T-helper 2 cell treated with Interferon-gamma antibody and Interleukin-4, amounts not matched to agents 100 ng/mL and 5 ng/mL, for 36 hours (primary cell): Measurements from ENCODE around the gene CD80. TPM values are rescaled to one million over a fixed set of nuclear protein-coding genes. Genes with fewer than 3 reads are reported as not detected.
"Not testable (repeated sequence)": the region's sequence is repeated elsewhere in the genome, so short reads cannot be mapped to it uniquely, and the experiment has no call there.

Source experiments
- intact Hi-C: fragments of 100-400 bp; cut with micrococcal nuclease; formaldehyde crosslinking; loops from one replicate; pipeline ENCODE4 v1.15.1; 2023
- total RNA-seq: library from RNA; stranded (reverse); gene quantifications from 2 replicates; pipeline ENCODE4 v1.2.3, GENCODE V29; 2022

CD80 gene
- total RNA-seq, 1 donor from 2014 or later: 11.1 TPM

DNA sequence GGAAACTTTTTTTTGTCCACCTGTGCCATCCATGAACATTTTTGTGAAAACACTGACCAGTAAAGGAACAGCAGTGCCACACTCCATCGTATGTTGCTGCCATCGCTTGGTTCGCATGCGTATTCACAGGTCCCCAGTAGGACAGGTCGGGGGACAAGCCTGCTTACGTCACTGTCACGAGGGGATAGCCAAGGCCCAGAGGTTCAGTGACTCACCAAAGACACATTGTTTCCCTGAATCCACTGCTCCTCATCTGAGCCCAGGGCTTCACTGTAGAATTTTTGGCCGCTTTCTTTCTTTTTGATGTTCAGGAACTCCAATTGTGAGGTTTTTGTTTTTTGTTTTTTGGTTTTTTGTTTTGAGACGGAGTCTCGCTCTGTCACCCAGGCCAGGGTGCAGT, 25.8 kb upstream of the CD80 start:
- intact Hi-C loops: no loop called here

DNA sequence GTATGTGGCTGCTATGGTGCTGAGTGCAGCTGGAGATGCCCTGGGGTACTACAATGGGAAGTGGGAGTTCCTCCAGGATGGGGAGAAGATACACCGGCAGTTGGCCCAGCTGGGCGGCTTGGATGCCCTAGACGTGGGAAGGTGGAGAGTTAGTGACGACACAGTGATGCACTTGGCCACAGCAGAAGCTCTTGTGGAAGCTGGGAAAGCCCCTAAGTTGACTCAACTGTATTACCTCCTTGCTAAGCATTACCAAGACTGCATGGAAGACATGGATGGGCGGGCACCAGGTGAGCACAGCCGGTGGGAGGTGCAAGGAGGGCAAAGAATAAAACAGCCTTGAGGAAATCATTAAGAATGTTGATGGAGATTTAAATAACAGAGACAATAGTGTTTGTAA, 22.8 kb upstream of the CD80 start:
- intact Hi-C loops: loop anchor here (5.0 kb wide), 1 partner anchor 55 kb away; no protein-coding TSS in a partner anchor

- intact Hi-C loops: loop anchor here (5.0 kb wide), 1 partner anchor 57 kb away; no protein-coding TSS in a partner anchor
Observed at GRCh38 chr3:119580067-119580760, 20.8 kb upstream of the CD80 start.

DNA sequence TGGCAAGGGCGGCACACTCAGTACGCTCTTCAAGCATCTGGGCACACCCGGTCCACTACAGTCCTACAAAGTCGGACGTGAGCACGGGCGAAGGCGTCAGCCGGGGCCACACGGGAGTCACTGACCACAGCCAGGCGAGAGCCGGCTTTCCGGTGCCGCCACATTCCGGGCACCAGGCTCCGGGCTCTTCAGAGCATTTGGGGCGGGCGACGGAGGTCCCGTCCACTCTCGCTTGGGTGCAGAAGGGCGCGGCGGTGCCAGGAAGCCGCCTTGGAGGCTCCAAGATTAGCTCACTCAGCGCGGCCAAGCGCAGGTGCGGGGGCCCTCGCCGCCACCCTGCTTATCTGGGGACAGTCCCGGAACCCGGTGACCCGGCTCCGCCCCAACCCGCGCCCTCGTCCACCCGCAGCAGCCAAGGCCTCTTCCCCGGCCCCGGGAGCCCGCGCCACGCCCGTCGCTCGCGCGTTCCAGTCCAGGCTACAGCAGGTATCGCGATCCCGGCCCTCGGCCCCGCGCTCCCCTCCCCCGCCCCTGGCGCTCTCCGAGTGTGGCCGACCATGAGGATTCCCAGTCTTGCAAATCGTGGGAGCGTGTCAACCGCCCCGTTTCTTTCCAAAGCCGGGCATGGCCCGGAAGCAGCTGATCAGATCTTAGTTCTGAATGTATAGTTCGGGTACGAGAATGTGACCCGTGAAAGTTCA, 20.1 kb upstream of the CD80 start, which contains the start of gene ADPRH:
Gene ADPRH (plus strand): TSS at position 127 of the 701 bp plus-strand sequence. CDS start 2,678 bp downstream, outside the sequence.
- intact Hi-C loops: loop anchor here (5.0 kb wide), 2 partner anchors 58 to 98 kb away; partner anchors contain the start of gene COX17

GRCh38 chr3:119575507-119575906, 16.1 kb upstream of the CD80 start:
- intact Hi-C loops: loop anchor here (5.0 kb wide), 1 partner anchor 102 kb away; the partner anchor contains the start of gene COX17

DNA sequence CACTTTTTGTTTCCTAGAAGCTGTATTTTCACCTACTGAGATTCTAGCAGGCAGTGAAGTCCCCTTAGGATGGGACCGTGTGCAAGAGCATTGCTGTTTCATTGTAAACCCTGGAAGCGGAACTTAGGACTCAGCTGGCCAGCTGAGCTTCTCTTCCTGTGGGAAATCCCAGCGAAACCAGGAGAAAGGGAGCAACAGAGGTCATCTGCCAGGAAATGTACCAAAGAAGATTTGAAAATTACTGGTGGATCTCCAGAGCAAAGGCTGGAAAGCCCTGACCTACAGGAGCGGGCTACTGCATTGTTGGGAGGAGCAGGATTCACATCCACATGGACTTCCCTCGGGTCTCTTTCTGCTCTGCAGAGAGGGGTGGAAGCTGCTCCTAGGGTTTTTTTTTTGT, 12.3 kb upstream of the CD80 start:
- intact Hi-C loops: no loop called here

DNA sequence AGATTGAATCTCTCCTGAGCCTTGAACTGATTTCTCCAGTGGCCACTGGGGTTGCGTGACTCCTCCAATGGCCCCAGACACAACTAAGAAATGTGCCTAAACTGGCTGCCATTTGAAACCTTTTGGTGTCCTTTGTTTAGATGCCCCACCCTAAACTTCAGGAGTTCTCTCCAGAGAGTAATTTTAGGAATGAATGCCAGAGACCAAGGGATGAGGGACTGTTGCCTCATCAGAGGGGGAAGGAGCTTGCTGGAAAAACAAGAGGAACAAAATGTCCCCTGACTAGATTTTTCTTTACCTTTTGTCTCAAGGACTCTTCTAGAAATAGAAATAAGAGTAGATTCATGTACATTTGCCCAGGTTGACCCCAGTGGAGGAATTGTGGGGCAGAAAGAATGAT, 11.8 kb upstream of the CD80 start:
- intact Hi-C loops: no loop called here

DNA sequence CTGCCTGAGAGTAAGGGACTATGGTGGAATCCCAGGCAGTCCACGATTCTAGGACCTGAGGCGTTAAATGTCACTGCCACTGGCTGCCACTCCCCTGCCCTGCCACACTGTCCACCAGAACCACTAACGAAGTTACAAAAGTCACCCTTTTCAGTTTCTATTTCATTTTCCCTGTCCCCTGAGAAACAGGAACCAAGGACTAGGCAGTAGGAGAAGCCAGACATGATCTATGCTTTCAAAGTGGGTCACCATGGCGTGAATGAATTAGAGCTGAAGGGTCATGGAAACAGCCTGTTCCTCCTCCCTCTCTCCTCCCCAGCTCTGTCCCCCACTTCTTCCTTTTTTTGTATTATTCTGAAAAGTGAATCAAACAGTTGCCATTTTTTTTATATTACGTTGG, 10.8 kb upstream of the CD80 start:
- intact Hi-C loops: no loop called here

DNA sequence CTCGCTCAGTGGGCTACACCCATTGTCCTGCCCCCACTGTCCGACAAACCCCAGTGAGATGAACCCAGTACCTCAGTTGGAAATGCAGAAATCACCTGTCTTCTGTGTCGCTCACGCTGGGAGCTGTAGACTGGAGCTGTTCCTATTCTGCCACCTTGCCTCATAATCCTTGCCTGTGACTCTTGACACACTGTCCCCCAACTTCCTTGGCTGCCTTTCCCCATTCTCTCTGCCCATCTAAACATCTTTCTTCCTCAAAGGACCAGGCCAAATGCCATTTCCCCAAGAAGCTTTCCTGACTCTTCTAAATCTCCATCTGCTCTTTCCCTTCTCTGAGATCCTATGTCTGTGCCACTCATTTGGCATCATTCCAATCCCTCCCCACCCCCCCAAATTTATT, 9.7 kb upstream of the CD80 start:
- intact Hi-C loops: no loop called here

GRCh38 chr3:119563334-119563733, 3.9 kb upstream of the CD80 start:
- intact Hi-C loops: not testable (repeated sequence)

- intact Hi-C loops: no loop called here
Observed at GRCh38 chr3:119562307-119562961, 3.0 kb upstream of the CD80 start.

DNA sequence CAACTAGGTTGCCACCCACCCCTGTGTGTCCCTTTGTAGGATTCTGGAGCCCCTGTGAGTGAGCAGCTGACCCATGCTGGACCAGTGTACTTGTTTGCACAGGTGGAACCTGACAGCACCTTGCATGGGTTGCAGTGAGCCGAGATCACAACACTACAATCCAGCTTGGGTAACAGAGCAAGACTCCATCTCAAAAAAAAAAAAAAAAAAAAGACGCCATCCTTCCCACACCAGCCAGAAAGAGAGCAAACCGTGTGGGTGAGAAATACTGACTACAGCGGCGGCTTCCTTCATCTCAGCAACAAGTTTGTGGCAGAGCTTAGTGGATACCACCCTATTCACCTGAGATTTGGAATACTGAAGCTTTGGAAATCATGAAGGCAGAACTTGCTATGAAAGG, 746 bp upstream of the CD80 start:
- intact Hi-C loops: no loop called here

- intact Hi-C loops: loop anchor here (1.0 to 5.0 kb wide), 7 partner anchors 50 to 676 kb away; partner anchors contain the start of genes ARHGAP31, TIMMDC1 and TMEM39A
Observed at GRCh38 chr3:119558626-119559317, 642 bp downstream of the CD80 start.

DNA sequence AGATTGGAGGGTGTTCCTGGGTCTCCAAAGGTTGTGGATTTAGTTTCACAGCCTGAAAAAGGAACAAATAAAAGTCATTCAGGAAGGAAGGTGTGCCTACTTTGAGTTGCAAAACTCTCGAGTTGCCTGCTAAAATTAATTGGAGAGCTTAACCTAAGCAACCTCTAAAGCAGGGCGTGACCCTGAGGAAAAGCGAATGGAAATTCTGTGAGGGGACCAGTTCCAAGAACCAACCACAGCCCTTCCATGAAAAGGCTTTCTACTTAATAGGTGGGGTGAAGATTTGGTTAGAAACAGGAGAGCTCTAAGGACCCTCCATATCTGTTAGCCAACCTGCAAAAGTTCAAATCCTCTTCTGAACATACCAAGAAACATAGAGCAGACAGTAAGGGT, 1.5 kb downstream of the CD80 start:
- intact Hi-C loops: loop anchor here (2.0 to 5.0 kb wide), 4 partner anchors 49 to 676 kb away; partner anchors contain the start of gene ARHGAP31

DNA sequence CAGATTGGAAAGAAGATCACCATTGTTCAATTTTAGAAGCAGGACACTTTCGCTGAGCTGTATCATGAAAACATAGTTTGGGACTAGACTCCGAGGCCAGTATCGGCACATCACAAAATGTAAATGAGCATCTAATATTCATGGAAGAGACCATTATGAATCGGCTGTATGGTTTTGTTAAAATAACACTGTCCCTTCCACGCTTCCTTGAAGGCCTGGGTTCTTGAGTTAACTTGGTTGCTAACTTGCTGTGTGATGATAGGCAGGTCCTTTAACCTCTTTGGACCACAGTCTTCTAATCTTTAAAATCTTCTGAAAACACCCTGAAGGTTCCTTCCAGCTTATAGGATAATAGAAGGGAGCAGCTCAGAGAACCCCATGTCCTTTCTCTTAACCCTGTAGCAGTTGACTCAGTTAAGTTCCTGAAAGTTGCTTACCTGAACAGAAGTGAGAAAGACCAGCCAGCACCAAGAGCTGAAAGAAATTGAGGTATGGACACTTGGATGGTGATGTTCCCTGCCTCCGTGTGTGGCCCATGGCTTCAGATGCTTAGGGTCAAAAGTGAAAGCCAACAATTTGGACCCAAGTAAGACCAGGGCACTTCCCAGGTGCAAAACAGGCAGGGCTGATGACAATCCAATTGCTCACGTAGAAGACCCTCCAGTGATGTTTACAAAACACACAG, 2.1 kb downstream of the CD80 start:
- intact Hi-C loops: loop anchor here (5.0 kb wide), 2 partner anchors 265 to 675 kb away; partner anchors contain the start of gene ARHGAP31

DNA sequence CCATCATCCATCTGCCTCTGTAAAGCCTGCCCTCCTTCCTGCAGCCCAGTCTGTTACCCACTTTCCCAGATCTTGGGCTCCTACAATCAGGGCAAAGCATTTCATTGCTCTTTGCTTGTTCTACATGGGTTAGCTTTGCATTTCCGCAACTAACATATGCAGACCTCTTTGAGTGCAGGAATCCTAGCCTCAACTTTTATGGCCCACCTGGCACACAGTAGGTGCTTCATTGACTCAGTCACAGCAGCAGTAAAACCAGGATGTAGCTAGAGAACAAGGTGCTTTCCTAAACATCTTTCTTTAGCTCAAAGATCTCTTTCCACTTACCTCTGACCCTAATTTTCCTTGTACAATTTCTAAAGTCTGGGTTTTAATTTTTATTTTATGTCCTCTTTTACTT, 3.5 kb downstream of the CD80 start:
- intact Hi-C loops: loop anchor here (5.0 kb wide), 2 partner anchors 264 to 674 kb away; partner anchors contain the start of gene ARHGAP31

- intact Hi-C loops: loop anchor here (5.0 kb wide), 2 partner anchors 263 to 673 kb away; partner anchors contain the start of gene ARHGAP31
Observed at GRCh38 chr3:119555309-119555735, 4.1 kb downstream of the CD80 start.

- intact Hi-C loops: no loop called here
Observed at GRCh38 chr3:119553823-119554415, 5.5 kb downstream of the CD80 start.

DNA sequence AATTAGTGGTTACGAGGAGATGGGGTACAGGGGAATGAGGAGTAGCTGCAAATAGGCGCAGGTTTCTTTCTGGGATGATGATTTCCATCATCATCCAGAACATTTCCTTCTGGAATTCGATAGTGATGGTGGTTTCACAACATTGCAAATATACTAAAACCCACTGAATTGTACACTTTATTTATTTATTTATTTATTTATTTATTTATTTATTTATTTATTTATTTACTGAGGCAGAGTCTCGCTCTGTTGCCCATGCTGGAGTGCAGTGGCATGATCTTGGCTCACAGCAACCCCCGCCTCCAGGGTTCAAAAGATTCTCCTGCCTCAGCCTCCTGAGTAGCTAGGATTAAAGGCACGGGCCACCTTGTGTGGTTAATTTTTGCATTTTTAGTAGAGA, 6.5 kb downstream of the CD80 start:
- intact Hi-C loops: not testable (repeated sequence)

DNA sequence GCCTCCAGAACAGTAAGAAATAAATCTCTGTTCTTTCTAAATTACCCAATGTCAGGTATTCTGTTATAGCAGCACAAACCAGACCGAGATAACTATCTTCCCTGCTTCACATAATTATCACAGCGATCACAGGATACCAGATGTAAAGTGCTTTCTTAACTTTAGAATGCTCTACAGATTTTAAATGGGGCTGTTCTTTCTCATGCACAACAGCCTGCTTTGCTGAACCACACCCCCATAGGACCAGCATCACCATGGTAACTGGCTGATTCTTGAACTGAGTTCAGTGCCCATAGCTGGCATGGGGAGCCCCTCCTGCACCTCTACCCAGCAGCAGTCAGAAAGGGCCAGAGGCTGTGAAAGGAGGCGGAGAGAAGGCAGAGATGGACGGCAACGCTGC, 7.8 kb downstream of the CD80 start:
- intact Hi-C loops: no loop called here
